Measurements from ENCODE around the gene COMMD10.

DNA sequence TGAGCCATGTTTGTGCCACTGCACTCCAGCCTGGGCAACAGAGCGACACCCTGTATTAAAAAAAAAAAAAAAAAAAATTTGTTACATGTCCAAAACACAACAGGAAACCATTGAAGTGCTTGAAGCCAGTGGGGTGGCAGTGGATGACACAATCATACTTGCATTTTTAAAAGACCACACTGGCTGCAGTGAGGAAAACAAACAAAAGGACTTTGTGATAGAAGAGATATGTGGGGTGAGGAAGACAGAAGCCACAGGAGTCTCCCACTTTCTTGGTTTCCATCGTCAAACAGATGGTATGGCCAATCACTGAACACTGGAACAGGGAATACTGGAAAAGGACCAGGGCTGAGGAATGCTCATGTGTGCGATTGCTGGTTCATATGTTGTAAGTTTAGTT is 20.9 kb upstream of the COMMD10 start:
- TF ChIP-seq, protein P1, sequence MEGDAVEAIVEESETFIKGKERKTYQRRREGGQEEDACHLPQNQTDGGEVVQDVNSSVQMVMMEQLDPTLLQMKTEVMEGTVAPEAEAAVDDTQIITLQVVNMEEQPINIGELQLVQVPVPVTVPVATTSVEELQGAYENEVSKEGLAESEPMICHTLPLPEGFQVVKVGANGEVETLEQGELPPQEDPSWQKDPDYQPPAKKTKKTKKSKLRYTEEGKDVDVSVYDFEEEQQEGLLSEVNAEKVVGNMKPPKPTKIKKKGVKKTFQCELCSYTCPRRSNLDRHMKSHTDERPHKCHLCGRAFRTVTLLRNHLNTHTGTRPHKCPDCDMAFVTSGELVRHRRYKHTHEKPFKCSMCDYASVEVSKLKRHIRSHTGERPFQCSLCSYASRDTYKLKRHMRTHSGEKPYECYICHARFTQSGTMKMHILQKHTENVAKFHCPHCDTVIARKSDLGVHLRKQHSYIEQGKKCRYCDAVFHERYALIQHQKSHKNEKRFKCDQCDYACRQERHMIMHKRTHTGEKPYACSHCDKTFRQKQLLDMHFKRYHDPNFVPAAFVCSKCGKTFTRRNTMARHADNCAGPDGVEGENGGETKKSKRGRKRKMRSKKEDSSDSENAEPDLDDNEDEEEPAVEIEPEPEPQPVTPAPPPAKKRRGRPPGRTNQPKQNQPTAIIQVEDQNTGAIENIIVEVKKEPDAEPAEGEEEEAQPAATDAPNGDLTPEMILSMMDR (IDR thresholded peaks at IDR 0.05) = no peak
- TF ChIP-seq POLR2A (IDR thresholded peaks at IDR 0.05) = no peak
- no peak for TF ChIP-seq EP300 (IDR thresholded peaks at IDR 0.05)
